Fibroblast of lung (primary cell): ENCODE measurements around the gene LCE4A.

ENCODE experiments used
- EZH2 ChIP-seq: IDR thresholded peaks from 2 replicates; pipeline ENCODE4 v1.5.1; 2012; ENCODE audit warnings: low read length, control low read depth, mild to moderate bottlenecking; ENCODE audit errors: missing control alignments
- TF ChIP-seq, protein P1 (sequence below), 2 donors: IDR thresholded peaks in 1 of 2; conservative IDR thresholded peaks in 1 of 2; 1 replicate in 1 of 2; 2 replicates in 1 of 2; pipeline ENCODE4 v1.5.1; 2011 to 2012; ENCODE audit warnings: low read length in 2 of 2, control low read depth in 1 of 2, inconsistent platforms in 1 of 2, low read depth in 1 of 2, mild to moderate bottlenecking in 1 of 2

DNA sequence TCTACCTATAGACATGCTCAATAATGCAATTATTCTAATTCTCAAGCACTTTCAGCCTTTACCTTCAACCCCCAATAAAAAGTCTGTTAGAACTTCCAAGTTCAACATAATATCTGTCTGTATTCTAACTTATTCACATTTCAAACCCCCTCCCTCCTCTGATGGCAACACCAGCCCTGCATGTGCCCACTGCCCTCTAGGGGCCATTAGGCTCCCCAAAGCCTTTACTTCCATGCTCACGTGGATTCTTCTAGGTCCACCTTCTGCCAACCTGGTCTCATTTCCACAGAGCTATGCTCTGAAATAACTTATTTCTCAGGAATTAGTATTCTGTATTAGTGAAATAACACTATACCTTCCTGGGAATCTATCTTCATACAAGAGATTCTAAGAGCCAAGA is 27.7 kb downstream of the LCE4A start:
- TF ChIP-seq, protein P1, sequence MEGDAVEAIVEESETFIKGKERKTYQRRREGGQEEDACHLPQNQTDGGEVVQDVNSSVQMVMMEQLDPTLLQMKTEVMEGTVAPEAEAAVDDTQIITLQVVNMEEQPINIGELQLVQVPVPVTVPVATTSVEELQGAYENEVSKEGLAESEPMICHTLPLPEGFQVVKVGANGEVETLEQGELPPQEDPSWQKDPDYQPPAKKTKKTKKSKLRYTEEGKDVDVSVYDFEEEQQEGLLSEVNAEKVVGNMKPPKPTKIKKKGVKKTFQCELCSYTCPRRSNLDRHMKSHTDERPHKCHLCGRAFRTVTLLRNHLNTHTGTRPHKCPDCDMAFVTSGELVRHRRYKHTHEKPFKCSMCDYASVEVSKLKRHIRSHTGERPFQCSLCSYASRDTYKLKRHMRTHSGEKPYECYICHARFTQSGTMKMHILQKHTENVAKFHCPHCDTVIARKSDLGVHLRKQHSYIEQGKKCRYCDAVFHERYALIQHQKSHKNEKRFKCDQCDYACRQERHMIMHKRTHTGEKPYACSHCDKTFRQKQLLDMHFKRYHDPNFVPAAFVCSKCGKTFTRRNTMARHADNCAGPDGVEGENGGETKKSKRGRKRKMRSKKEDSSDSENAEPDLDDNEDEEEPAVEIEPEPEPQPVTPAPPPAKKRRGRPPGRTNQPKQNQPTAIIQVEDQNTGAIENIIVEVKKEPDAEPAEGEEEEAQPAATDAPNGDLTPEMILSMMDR (conservative IDR thresholded peaks at IDR 0.05 in 1 of 2, IDR thresholded peaks at IDR 0.05 in 1 of 2; ENCODE audit: low read depth in 1 of 2, low read length in 2 of 2) = peak; percentile 2 to 8
- TF ChIP-seq EZH2 = no peak
